K562 (cell line): ENCODE measurements around the gene KRT4. TPM values are rescaled to one million over a fixed set of nuclear protein-coding genes. Genes with fewer than 3 reads are reported as not detected.

Source experiments
- ATAC-seq: fragments of 200-7000 bp; cut with Tn5 transposase; 3 replicates; pipeline ENCODE4 v1.9.1; 2020; ENCODE audit warnings: moderate library complexity
- BruUV-seq: library from RNA; stranded (reverse); fragments of 400-500 nt; replicated peaks from 2 replicates; lab custom pipeline; 2021; lab: Mats Ljungman, UMichigan
- CTCF ChIA-PET: fragments of 300-600 bp; formaldehyde crosslinking; extraction: SDS; loops from one replicate; lab custom pipeline; 2021; ENCODE audit warnings: low intra/inter-chr PET ratio; lab: Yijun Ruan, JAX
- POLR2A ChIA-PET: fragments of 300-600, 350-650 bp; sonication (Branson Sonifier 250); formaldehyde crosslinking; extraction: SDS; loops from one replicate; lab custom pipeline; 2021; ENCODE audit warnings: antibody characterized with exemption, inconsistent platforms; lab: Yijun Ruan, JAX
- DNase-seq, 4 experiments: peaks; one replicate each; pipeline versions ENCODE4 v3.0.0 to v3.0.0-alpha.2; 2011 to 2018; ENCODE audit warnings: low spot score in 3 of 4, mixed read lengths in 3 of 4; ENCODE audit errors: extremely low read depth in 1 of 4
- FAIRE-seq: peaks from 2 replicates; lab custom pipeline; 2011; peaks lifted over from hg19 to GRCh38; lab: Jason Lieb, UNC
- H2AFZ ChIP-seq: 2 replicates; pipeline ENCODE4 v1.6.0; 2011; ENCODE audit warnings: low read depth, low read length, control low read depth, inconsistent platforms
- H3K27ac ChIP-seq: fragments of 200-600 bp; 3 replicates; pipeline ENCODE4 v1.8.0; 2011; ENCODE audit warnings: low read depth, mild to moderate bottlenecking, control low read depth, inconsistent platforms, low read length, moderate library complexity, mixed read lengths; ENCODE audit errors: extremely low read depth
- H3K27me3 ChIP-seq, 2 experiments: fragments of 300-600 bp in 1 of 2; 2 replicates in 1 of 2; 3 replicates in 1 of 2; pipeline versions ENCODE4 v1.6.0 to v1.8.0; 2011; ENCODE audit warnings: inconsistent platforms in 2 of 2, low read length in 2 of 2, mild to moderate bottlenecking in 1 of 2, mixed read lengths in 1 of 2, moderate library complexity in 1 of 2; ENCODE audit not compliant: control insufficient read depth in 2 of 2, insufficient read depth in 2 of 2
- H3K36me3 ChIP-seq: fragments of 300-600 bp; 3 replicates; pipeline ENCODE4 v1.8.0; 2011; ENCODE audit warnings: mild to moderate bottlenecking, low read length, inconsistent platforms; ENCODE audit not compliant: control insufficient read depth, insufficient read depth
- H3K4me1 ChIP-seq, 2 experiments: fragments of 200-600 bp in 1 of 2; replicated peaks in 1 of 2; 2 replicates in 1 of 2; 3 replicates in 1 of 2; pipeline versions ENCODE4 v1.5.1 to v1.8.0; 2011; ENCODE audit warnings: inconsistent platforms in 2 of 2, low read length in 2 of 2, mild to moderate bottlenecking in 1 of 2, mixed read lengths in 1 of 2, moderate library complexity in 1 of 2; ENCODE audit not compliant: control insufficient read depth in 2 of 2, insufficient read depth in 2 of 2
- H3K4me2 ChIP-seq: 2 replicates; pipeline ENCODE4 v1.6.1; 2011; ENCODE audit warnings: low read length, control low read depth, inconsistent platforms, mixed read lengths; ENCODE audit not compliant: insufficient read depth
- H3K4me3 ChIP-seq: fragments of 200-600 bp; sonication (generic), shearing (Covaris generic); 2 replicates; pipeline ENCODE4 v1.5.1; 2016; ENCODE audit warnings: control low read depth, inconsistent platforms
- H3K79me2 ChIP-seq: fragments of 200-600 bp; 3 replicates; pipeline ENCODE4 v1.8.0; 2011; ENCODE audit warnings: low read length, inconsistent platforms; ENCODE audit not compliant: control insufficient read depth, insufficient read depth
- H3K9ac ChIP-seq, 2 experiments: 2 replicates each; pipeline versions ENCODE4 v1.6.0 to v1.6.1; 2011; ENCODE audit warnings: low read depth in 2 of 2, low read length in 2 of 2, control low read depth in 1 of 2, inconsistent platforms in 1 of 2, mild to moderate bottlenecking in 1 of 2, mixed read lengths in 1 of 2; ENCODE audit not compliant: insufficient read depth in 1 of 2
- H3K9me1 ChIP-seq: one replicate; pipeline ENCODE4 v1.6.0; 2011; ENCODE audit warnings: inconsistent platforms, mild to moderate bottlenecking, low read length, moderate library complexity; ENCODE audit not compliant: control insufficient read depth, insufficient read depth
- H3K9me3 ChIP-seq: replicated peaks from 2 replicates; pipeline ENCODE4 v1.5.1; 2011; ENCODE audit warnings: low read depth, low read length, inconsistent platforms; ENCODE audit not compliant: control insufficient read depth, insufficient read depth
- H4K20me1 ChIP-seq: replicated peaks from 2 replicates; pipeline ENCODE4 v1.6.1; 2011; ENCODE audit warnings: low read length, inconsistent platforms, mixed read lengths; ENCODE audit not compliant: control insufficient read depth, insufficient read depth
- CBX2 ChIP-seq: fragments of 200-600 bp; sonication (generic); IDR thresholded peaks from one replicate; pipeline ENCODE4 v1.6.1; 2012; ENCODE audit warnings: mild to moderate bottlenecking, low read length, inconsistent platforms; ENCODE audit not compliant: insufficient read depth, poor library complexity, severe bottlenecking
- FUS ChIP-seq: fragments of 200-400 bp; formaldehyde crosslinking; optimal IDR thresholded peaks from 2 replicates; pipeline ENCODE3; 2017; ENCODE audit warnings: low read depth, low read length
- HEY1 ChIP-seq: fragments of 250-450 bp; sonication (Bioruptor Pico); IDR thresholded peaks from 2 replicates; pipeline ENCODE4 v1.5.0; 2020; ENCODE audit warnings: mild to moderate bottlenecking, moderate library complexity, borderline replicate concordance
- PHF20 ChIP-seq: fragments of 450-650 bp; IDR thresholded peaks from 2 replicates; pipeline ENCODE4 v1.6.1; 2018; ENCODE audit not compliant: partially characterized antibody
- SIN3B ChIP-seq: fragments of 450-650 bp; IDR thresholded peaks from 2 replicates; pipeline ENCODE4 v1.6.1; 2017; ENCODE audit warnings: low read depth, mild to moderate bottlenecking, moderate library complexity
- SP1 ChIP-seq: sonication (generic); formaldehyde crosslinking; IDR thresholded peaks from 2 replicates; pipeline ENCODE4 v1.8.1; 2022; ENCODE audit warnings: mild to moderate bottlenecking, missing genetic modification reagents
- TGIF2 ChIP-seq: sonication (generic); formaldehyde crosslinking; IDR thresholded peaks from 2 replicates; pipeline ENCODE4 v1.8.1; 2022; ENCODE audit warnings: mild to moderate bottlenecking, missing genetic modification reagents, moderate library complexity
- ZBTB17 ChIP-seq: fragments of 450-650 bp; formaldehyde crosslinking; IDR thresholded peaks from 2 replicates; pipeline ENCODE4 v1.4.0; 2020; ENCODE audit warnings: mild to moderate bottlenecking
- ZEB2 ChIP-seq: fragments of 450-650 bp; IDR thresholded peaks from 2 replicates; pipeline ENCODE4 v1.6.1; 2016
- ZNF589 ChIP-seq: fragments of 200-800 bp; sonication (Bioruptor generic); IDR thresholded peaks from 2 replicates; pipeline ENCODE4 v1.6.1; 2016; ENCODE audit warnings: low read depth, missing genetic modification characterization, missing compliant biosample characterization
- ZNF766 ChIP-seq: fragments of 200-800 bp; sonication (Bioruptor generic); conservative IDR thresholded peaks from 2 replicates; pipeline ENCODE4 v1.6.1; 2016; ENCODE audit warnings: missing genetic modification characterization, missing compliant biosample characterization
- WGBS: fragments of 100-300 bp; shearing (Covaris generic); methylation state at CpG from one replicate; pipeline ENCODE4 v1.1.6; 2016; ENCODE audit warnings: low coverage, mixed read lengths; ENCODE audit not compliant: insufficient coverage; ENCODE audit errors: missing lambda C conversion rate; 5-methylcytosine and 5-hydroxymethylcytosine counted together
- in situ Hi-C: fragments of 300-500 bp; cut with MboI; formaldehyde crosslinking; loops from 4 replicates; pipeline ENCODE4 v1.15.0; 2018; ENCODE audit warnings: inconsistent platforms, mixed read lengths
- intact Hi-C: fragments of 100-400 bp; cut with micrococcal nuclease; formaldehyde crosslinking; loops from 2 replicates; pipeline ENCODE4 v1.14.2; 2022
- polyA plus RNA-seq, 8 experiments: library from polyadenylated mRNA; depleted of rRNA in 4 of 8; stranded (reverse) in 5 of 8; unstranded in 3 of 8; fragments of >200 nt; fragmentation: Nextera tagmentation in 2 of 8; fragmentation: Illumina TruSeq in 1 of 8; extraction: Ambion mirVana in 2 of 8; extraction: Trizol in 1 of 8; gene quantifications; 2 replicates each; pipeline versions ENCODE4 v1.2.1 to v1.2.3, GENCODE V29; 2011 to 2014; ENCODE audit warnings: inconsistent platforms in 1 of 8, missing spikeins in 1 of 8
- total RNA-seq, 7 experiments: library from RNA; depleted of rRNA in 6 of 7; stranded (reverse); fragments of >200 nt in 6 of 7; fragmentation: Illumina TruSeq in 2 of 7; extraction: Trizol in 2 of 7; gene quantifications; 2 replicates each; pipeline versions ENCODE4 v1.2.1 to v1.2.3, GENCODE V29; 2011 to 2021; ENCODE audit warnings: low replicate concordance in 1 of 7
- TF ChIP-seq, protein P1 (sequence below): sonication (generic); formaldehyde crosslinking; IDR thresholded peaks from 2 replicates; pipeline ENCODE4 v1.8.0; 2022; ENCODE audit warnings: missing genetic modification reagents, mild to moderate bottlenecking, borderline replicate concordance
- TF ChIP-seq, protein P2 (sequence below): sonication (generic); formaldehyde crosslinking; IDR thresholded peaks from 2 replicates; pipeline ENCODE4 v1.9.0; 2022; ENCODE audit warnings: mild to moderate bottlenecking, missing genetic modification reagents
- TF ChIP-seq, protein P3 (sequence below): fragments of 450-650 bp; formaldehyde crosslinking; conservative IDR thresholded peaks from 2 replicates; pipeline ENCODE4 v1.4.0; 2022; ENCODE audit warnings: mild to moderate bottlenecking, missing genetic modification characterization

Gene KRT4
- total and polyA plus RNA-seq, 9 of the 15 experiments (the other 6 are each of a cell fraction or from before 2014, with no cell fraction given): not detected

DNA sequence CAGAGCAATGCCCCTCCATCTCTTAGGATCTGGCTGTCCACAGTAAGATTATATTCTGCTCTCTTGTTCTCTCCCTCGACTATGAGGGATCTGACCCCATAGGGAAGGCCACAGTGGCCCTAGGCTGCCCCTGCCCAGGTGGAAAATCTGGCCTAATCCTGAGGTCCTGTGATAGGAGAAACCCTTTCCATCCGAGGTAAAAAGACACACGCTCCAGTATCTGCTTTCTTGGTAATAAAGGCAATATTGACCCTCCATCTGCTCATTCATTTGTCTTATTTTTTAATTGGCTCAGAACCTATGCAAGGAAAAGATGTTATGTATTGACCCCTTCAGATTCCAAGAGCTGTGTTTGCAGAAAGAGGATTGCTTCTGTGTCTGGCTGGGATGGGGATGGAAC lies 46.5 kb downstream of the KRT4 start:
- Histone ChIP-seq H3K36me3 (no peaks in the 10 kb centered on the region), H3K27ac (no peak overlapping the region), H3K4me2 (no peak overlapping the region), H3K79me2 (no peaks in the 10 kb centered on the region), H3K4me1 (no peaks in the 10 kb centered on the region), H3K9me3 (no peaks in the 10 kb centered on the region), H4K20me1 (no peaks in the 10 kb centered on the region; the same call in 1 of the 2 replicates), H3K9me1 (no peaks in the 10 kb centered on the region), H3K27me3 (peaks cover 14 to 32% of the 10 kb centered on the region in 2 experiments), H3K9ac (no peak overlapping the region), H2AFZ (no peak overlapping the region), H3K4me3 (no peak overlapping the region)
- TF ChIP-seq CBX2: no peak
- no peak for TF ChIP-seq PHF20
- TF ChIP-seq ZEB2: no peak
- TF ChIP-seq, protein P1, sequence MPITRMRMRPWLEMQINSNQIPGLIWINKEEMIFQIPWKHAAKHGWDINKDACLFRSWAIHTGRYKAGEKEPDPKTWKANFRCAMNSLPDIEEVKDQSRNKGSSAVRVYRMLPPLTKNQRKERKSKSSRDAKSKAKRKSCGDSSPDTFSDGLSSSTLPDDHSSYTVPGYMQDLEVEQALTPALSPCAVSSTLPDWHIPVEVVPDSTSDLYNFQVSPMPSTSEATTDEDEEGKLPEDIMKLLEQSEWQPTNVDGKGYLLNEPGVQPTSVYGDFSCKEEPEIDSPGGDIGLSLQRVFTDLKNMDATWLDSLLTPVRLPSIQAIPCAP (CRISPR knock-in tag): no peak
- ChIA-PET CTCF (interaction anchor here (0.6 kb wide), 1 partner anchor 75 kb away, joined by 3 read pairs; no protein-coding TSS in a partner anchor), POLR2A (no interaction called here)
- FAIRE-seq: no peak
- intact Hi-C loops (no loop called here), in situ Hi-C loops (no loop called here)
- BruUV-seq: no TSS peak
- 0% methylated on average over 3 of the region's 3 CpGs for WGBS
- no peak for DNase-seq
- no peak for ATAC-seq

DNA sequence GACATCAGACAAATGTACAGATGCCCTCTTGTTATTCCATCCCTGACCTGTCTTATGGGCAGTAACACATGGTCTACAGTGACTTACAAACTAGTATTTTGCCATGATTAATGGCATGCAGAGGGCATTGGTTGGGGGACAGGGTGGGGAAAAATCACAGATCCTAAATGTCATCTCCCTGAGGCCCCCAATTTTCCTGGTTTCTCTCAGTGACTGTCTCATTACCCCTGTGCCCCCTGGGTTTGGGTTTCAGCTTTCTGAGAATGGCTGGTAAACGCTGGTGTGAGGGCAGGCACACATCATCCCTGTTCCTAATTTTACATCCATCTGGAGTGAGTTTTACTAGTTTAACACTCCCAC lies 46.9 kb downstream of the KRT4 start:
- H3K79me2 ChIP-seq: no peaks in the 10 kb centered on the region
- H3K27me3 ChIP-seq: peaks cover 14 to 28% of the 10 kb centered on the region in 2 experiments
- no peaks in the 10 kb centered on the region; the same call in 1 of the 2 replicates for H4K20me1 ChIP-seq
- H3K4me1 ChIP-seq: no peaks in the 10 kb centered on the region
- ATAC-seq: no peak
- no peak for FAIRE-seq
- intact Hi-C loops (no loop called here), in situ Hi-C loops (no loop called here)
- no peak overlapping the region for H3K27ac ChIP-seq
- DNase-seq: no peak
- H3K9me1 ChIP-seq: no peaks in the 10 kb centered on the region
- H2AFZ ChIP-seq: no peak overlapping the region
- no peak overlapping the region for H3K4me3 ChIP-seq
- no TSS peak for BruUV-seq
- no peaks in the 10 kb centered on the region for H3K36me3 ChIP-seq
- CTCF ChIA-PET: interaction anchor here (0.6 kb wide), 1 partner anchor 74 kb away, joined by 3 read pairs; no protein-coding TSS in a partner anchor
- H3K9me3 ChIP-seq: peaks cover under 1% of the 10 kb centered on the region; the same call in 1 of the 2 replicates
- WGBS: 0% methylated on average over 1 of the region's 1 CpG
- H3K4me2 ChIP-seq: no peak overlapping the region
- no peak overlapping the region for H3K9ac ChIP-seq
- POLR2A ChIA-PET: no interaction called here
- TF ChIP-seq ZBTB17 (CRISPR knock-in tag) (no peak), SIN3B (no peak), ZNF589 (no peak), HEY1 (CRISPR knock-in tag) (no peak), FUS (no peak), SP1 (CRISPR knock-in tag) (no peak), ZNF766 (CRISPR knock-in tag) (no peak), TGIF2 (CRISPR knock-in tag) (no peak)
- TF ChIP-seq, protein P2, sequence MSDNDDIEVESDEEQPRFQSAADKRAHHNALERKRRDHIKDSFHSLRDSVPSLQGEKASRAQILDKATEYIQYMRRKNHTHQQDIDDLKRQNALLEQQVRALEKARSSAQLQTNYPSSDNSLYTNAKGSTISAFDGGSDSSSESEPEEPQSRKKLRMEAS (CRISPR knock-in tag): no peak
- TF ChIP-seq, protein P3, sequence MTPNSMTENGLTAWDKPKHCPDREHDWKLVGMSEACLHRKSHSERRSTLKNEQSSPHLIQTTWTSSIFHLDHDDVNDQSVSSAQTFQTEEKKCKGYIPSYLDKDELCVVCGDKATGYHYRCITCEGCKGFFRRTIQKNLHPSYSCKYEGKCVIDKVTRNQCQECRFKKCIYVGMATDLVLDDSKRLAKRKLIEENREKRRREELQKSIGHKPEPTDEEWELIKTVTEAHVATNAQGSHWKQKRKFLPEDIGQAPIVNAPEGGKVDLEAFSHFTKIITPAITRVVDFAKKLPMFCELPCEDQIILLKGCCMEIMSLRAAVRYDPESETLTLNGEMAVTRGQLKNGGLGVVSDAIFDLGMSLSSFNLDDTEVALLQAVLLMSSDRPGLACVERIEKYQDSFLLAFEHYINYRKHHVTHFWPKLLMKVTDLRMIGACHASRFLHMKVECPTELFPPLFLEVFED (CRISPR knock-in tag): no peak
